ENCODE measurements around the gene PRRX2.
"Not testable (repeated sequence)": the region's sequence is repeated elsewhere in the genome, so short reads cannot be mapped to it uniquely, and the experiment has no call there.

The PRRX2 gene

DNA sequence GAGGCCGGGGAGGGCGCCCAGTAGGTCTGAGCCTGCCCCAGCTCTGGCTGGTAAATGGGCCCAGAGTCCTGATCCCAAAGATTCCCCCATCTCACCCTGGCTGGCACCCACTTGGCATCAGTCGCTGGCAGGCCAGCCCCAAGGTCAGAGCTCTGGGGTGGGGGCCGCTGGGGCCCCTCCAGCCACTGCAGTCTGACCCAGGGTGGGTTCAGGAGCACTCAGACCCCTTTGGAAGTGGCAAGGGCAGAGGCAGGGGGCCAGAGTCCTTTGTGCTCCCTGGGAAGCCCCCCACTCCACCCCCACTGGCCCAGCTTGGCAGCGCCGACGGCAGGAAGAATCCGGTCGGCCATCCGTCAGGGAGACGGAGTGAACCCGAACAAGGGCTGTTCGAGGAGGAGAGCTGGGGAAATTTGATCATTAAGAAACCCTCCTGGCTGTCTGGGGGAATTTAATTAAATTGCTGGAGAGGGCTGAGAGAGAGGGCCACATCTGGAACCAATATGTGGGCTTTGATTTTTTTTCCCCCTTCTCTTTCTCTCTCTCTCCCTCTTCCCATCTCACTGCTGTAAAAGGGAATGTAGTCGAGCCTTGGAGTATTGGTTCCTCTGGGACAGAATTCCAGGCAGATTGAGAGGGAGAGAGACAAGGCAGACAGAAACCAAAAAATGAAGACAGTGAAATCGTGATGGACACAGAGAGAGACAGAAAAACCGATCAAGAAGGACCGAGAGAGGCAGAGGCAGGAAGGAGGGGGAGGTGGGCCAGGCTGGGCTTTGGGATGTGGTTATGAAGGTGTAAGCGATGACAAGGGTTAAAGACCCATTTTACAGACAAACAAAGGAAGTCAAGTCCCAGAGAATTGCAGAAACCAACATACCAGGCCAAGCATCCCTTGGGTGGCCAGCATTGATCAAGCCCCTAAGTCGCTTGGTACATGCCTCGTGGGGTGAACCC lies 15.4 kb upstream of the PRRX2 start:
- in situ Hi-C loops (cut with MboI; ENCODE audit: low sequenced_read_pairs), result no loop called here

DNA sequence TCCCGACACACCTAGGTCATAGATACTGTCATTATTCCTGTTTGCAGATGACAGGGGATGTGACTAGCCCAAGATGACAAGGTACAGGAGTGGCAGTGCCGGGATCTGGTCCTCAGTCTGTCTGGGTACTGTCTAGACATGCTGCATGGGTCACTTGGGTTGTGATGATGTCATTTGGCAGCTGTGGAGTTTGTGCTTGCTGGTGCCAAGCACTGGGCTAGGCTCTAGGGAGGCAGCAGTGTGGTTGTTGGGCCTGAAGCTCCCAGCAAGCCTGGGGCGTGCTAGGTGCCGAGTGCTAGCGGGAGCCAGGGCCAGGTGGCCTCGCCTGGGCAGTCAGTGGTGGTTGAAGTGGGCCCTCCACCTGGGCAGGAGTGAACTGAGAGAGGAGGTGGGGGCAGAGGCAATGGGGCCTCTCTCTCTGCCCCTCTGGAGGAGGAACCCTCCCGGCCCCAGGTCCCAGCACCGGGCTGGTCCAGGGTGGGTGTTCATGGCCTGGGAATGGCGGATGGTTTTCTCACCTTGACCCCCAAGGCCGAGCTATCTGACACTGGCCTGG lies 14.7 kb upstream of the PRRX2 start:
- in situ Hi-C loops (cut with MboI; ENCODE audit: low sequenced_read_pairs), result no loop called here

GRCh38 chr9:129653823-129654553 lies 11.5 kb upstream of the PRRX2 start:
- in situ Hi-C loops (cut with MboI; ENCODE audit: low sequenced_read_pairs), result no loop called here

DNA sequence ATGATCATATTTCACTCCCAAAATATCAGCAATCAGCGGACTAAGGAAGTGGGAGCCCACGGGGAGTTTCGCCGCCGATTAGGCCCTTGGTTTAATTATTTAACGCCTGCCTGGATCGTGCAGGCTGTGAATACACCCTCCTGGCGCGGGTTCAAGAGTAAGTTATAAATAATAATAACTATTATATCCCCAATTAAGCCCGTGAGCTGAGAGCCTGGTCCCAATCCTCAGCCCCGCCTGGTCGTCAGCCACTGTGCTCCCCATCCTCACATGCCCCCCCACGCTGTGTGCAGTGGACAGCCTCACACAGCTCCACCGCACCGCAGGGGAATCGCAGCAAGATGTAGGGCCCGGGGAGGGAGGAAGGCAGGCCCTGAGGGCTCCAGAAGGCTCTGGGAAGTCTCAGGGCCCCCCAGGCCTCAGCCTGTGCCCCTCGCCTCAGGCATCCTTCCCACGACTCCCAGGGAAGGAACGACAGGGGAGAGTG lies 10.8 kb upstream of the PRRX2 start:
- in situ Hi-C loops (cut with MboI; ENCODE audit: low sequenced_read_pairs), result no loop called here

- in situ Hi-C loops (cut with MboI; ENCODE audit: low sequenced_read_pairs), result no loop called here
Observed at GRCh38 chr9:129655154-129655553, 10.3 kb upstream of the PRRX2 start.

DNA sequence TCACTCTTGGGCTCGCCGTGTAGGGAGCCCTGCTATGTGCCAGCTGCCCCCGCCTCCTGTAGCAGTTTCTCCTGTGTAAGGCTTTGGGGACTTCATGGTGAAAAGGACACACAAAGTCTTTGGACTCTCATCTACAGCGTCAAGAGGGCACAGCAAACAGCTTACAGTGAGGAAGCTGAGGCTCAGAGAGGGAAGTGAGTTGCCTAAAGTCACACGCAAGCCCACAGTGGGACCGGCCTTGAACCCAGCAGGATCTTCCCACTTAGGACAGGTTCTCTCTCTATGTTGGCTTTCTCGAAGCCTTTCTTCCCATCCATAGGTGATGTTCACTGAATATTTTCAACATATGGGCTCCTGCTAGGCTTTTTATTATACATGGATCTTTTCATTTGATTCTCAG lies 9.8 kb upstream of the PRRX2 start:
- in situ Hi-C loops (cut with MboI; ENCODE audit: low sequenced_read_pairs), result no loop called here

DNA sequence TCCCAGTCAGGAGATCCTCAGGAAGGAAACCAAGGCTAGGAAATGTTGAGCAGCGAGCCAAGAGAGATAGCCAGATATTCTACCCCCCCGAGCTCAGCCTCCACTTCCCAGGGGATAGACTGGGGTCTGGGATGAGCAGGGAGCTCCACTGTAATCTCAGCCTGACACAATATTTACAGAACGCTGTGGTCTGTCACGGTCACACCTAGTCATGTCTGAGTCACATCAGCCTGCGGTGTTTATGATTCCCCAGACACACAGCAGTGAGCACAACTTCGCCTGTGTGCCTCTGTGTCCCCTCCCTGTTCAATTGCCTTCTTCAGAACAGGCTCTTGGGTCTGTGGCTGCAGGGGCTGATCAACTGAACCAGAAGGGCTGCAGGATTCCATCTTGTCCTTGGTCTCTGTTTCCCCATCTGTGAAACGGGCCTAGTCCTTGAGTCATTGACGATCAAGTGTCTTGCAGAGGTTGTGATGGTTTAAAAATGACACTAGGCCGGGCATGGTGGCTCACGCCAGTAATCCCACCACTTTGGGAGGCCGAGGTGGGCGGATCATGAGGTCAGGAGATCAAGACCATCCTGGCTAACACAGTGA lies 8.6 kb upstream of the PRRX2 start:
- in situ Hi-C loops (cut with MboI; ENCODE audit: low sequenced_read_pairs), result no loop called here

DNA sequence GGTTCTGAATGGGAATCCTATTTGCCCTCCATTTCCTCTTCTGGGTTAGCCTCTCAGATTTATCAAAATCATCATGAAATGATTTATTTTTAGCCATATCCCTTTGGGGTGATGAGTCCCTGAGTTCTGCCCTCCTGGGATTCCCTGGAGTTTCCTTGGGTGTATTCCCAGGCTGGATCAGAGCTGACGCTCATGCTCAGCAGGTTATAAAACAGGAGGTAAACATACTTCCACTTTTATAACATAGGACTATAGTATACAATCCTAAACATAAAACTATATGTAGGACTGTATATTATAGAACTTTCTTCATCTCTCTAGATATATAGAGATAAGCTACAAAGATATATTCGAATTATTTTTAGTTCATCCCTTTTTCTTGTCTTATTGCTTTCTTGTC lies 4.4 kb upstream of the PRRX2 start:
- in situ Hi-C loops (cut with MboI; ENCODE audit: low sequenced_read_pairs), result no loop called here

GRCh38 chr9:129662239-129662638 lies 3.2 kb upstream of the PRRX2 start:
- in situ Hi-C loops (cut with MboI; ENCODE audit: low sequenced_read_pairs), result not testable (repeated sequence)

GRCh38 chr9:129664746-129665388 lies 580 bp upstream of the PRRX2 start:
- in situ Hi-C loops (cut with MboI; ENCODE audit: low sequenced_read_pairs), result no loop called here

DNA sequence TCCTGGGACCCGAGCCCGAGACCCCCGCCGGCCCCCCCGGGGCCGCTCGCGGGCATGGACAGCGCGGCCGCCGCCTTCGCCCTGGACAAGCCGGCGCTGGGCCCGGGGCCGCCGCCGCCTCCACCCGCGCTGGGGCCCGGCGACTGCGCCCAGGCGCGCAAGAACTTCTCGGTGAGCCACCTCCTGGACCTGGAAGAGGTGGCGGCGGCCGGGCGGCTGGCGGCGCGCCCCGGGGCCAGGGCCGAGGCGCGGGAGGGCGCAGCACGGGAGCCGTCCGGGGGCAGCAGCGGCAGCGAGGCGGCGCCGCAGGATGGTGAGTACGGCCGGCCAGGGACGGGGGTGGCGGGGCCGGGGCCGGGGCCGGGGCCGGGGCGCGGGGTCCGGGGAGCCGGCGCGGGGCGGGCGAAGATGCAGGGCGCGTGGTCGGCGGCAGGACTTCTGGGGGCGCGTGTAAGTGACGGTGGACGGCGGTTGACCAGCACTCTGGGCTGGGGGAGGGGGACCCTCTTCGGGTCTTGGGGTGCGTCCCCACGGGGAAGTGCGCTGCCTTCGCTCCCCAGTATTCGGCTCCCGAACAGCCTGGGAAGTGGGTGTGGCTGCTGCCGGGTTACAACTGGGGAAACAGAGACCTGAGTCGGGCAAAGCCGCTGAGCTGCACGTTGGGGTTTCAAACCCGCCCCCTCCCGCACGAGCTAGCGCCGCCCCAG lies 520 bp downstream of the PRRX2 start:
- in situ Hi-C loops (cut with MboI; ENCODE audit: low sequenced_read_pairs), result no loop called here

- in situ Hi-C loops (cut with MboI; ENCODE audit: low sequenced_read_pairs), result no loop called here
Observed at GRCh38 chr9:129666575-129666974, 1.1 kb downstream of the PRRX2 start.

DNA sequence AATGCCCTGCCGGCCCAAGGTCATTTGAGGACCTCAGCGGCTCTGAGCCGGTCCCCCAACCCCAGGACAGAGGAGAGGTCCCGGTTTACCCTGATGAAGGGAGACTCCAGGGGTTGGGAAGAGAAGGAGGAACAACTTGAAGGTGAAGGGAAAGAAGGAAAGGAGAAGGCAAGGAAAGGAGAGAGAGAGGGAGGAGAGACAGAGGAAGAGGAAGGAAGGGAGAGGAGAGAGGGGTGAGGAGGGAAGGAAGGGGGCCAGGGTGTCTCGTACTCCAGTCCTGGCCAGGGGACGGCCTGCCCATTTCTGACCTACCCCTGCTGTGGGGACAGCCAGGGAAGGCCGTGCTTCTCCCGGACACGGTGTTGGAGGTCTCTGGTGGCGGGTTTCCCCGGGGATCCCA lies 1.9 kb downstream of the PRRX2 start:
- in situ Hi-C loops (cut with MboI; ENCODE audit: low sequenced_read_pairs), result no loop called here

GRCh38 chr9:129667850-129668249 lies 2.4 kb downstream of the PRRX2 start:
- in situ Hi-C loops (cut with MboI; ENCODE audit: low sequenced_read_pairs), result no loop called here

- in situ Hi-C loops (cut with MboI; ENCODE audit: low sequenced_read_pairs), result no loop called here
Observed at GRCh38 chr9:129669141-129669718, 3.8 kb downstream of the PRRX2 start.

- in situ Hi-C loops (cut with MboI; ENCODE audit: low sequenced_read_pairs), result no loop called here
Observed at GRCh38 chr9:129669946-129670345, 4.5 kb downstream of the PRRX2 start.

GRCh38 chr9:129671065-129671464 lies 5.6 kb downstream of the PRRX2 start:
- in situ Hi-C loops (cut with MboI; ENCODE audit: low sequenced_read_pairs), result no loop called here

DNA sequence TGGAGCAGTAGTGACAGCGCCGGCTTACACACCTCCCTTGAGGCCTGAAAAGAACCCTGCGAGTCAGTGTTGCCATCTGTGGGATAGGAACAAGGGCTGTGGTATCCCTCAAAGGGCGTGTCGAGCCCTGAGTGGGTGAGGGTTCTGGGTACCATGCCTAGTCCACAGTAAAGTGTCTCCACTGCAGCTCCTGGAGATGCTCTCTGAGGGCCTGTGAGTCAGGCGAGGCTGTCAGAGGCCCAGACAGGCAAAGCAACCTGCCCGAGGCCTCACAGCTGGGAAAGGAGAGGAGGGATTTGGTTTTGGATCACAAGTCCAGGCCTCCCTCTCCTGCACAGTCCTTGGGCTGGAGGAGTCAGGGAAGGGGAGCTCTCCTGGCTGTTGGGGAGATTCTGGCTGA lies 6.1 kb downstream of the PRRX2 start:
- in situ Hi-C loops (cut with MboI; ENCODE audit: low sequenced_read_pairs), result no loop called here

DNA sequence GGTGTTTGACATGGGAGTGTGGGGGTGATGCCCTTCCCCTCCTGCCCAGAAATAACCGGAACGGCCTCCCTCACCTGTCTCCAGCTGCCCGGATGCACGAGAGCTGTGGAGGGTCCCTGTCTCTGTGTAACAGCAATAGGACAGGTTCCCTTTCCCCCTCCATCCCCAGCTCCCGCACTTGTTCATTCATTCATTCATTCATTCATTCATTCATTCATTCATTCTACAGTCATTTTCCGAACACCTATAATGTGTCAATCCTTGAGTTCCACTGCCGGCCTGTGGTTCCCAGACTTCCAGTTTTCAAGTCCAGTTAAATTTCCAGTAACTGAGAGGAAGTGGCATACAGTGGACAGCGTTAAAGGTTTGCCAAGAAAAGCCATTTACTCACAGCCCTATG lies 7.3 kb downstream of the PRRX2 start:
- in situ Hi-C loops (cut with MboI; ENCODE audit: low sequenced_read_pairs), result no loop called here

DNA sequence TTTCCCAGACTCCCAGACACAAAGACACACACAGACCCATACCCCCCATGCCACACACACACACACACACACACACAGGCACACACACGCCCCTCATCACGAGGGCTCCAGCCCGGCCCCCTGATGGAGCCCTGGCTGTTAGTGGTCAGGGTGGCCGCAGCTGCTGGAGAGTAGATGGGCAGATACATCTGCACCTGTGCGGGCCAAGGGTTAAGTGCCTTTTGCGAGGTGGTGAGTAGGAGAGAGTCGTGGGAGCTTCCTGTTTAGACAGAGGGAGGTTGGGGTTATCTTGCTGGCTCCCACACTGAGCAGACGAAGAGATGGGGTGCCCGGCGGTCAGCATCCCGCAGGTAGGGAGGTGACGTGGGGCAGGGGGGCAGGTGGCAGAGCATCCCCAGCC lies 8.2 kb downstream of the PRRX2 start:
- in situ Hi-C loops (cut with MboI; ENCODE audit: low sequenced_read_pairs), result no loop called here

Measured in HL-60/S4 treated with phorbol 12-myristate 13-acetate at 8.2 ng/mL for 4 days and 3 days (cell line).